GM18861 (cell line): ENCODE measurements around the gene OBSCN.
"Not testable (repeated sequence)": the region's sequence is repeated elsewhere in the genome, so short reads cannot be mapped to it uniquely, and the experiment has no call there.

Source experiments
- ATAC-seq: cut with Tn5 transposase; IDR thresholded peaks from one replicate; pipeline ENCODE4 v1.9.1; 2021; ENCODE audit not compliant: unreplicated experiment

The OBSCN gene

GRCh38 chr1:228169345-228169744 lies 38.5 kb upstream of the OBSCN start:
- no peak for ATAC-seq

GRCh38 chr1:228170666-228171065 lies 37.2 kb upstream of the OBSCN start:
- no peak for ATAC-seq

DNA sequence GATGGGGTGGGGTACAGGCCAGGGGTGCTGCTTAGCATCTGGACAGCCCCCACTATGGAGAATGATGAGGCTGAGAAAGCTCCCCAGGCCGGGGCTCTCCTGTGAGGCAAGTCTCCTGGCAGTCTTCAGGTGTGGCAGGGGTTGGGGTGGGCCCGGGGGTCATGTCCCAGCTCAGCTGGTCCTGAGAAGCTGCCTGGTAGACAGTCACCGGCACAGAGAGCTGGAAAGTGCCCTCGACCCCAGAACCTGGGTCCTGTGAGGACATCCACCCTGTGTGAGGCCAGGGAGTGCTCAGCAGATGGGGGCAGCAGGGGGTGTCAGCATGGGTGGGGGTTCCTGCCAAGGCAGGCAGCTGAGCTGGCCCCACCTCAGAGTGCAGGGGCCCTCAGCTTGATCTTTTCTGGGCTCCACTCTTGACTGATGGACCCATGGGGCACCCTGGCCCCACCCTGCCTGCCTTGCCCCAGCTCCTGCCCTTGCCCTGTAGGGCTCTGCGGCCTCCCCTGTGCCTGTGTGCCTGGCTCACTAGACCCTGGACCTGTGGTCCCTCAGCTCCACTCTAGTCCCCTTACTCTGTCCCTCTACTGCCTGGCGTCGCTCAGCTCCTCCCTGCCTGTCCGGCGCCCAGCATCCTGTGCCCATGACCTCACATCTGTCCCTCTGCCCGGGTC lies 36.5 kb upstream of the OBSCN start:
- ATAC-seq: no peak

DNA sequence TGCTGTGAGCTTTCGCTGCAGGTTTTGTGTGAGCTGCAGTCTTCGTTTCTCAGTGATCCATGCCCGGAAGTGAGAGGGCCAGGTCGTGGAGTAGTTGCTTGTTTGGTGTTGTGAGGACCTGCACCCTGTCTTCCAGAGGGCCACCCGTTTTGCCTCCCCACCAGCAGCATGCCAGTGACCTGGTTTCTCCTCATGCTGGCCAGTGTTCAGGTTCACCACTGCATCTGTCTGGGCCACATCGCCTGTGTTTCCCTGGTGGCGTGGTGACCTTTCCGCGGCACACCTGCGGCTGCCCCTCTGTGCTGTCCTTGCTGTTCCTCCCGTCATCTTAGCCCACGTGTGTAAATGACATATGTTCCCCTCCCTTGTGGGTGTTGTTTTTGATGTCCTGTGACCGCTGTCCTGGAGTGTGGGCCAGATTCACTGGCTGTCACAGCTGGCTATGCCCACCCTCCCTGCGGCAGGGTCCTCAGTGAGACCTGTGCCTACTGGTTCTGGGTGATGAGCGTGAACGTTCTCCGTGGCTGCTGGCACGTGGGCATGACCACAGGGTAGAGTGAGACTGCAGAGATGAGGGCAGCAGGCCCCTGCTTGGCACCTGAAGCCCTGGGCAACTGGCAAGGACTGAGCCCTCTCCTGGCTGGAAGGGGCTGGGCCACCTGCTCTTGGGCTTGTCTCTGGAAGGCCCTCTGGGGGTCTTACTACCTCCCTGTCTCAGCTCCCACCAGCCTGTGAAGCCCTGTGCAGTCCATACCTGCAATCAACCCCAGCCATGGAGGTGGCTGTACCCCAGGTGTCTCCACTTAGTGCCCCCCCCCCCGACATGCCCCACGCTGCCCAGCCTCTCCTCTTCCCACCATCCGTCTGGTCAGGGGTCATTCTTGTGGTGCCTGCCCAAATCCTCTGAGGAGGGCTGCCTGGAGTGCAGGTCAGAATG lies 35.0 kb upstream of the OBSCN start:
- no peak for ATAC-seq

GRCh38 chr1:228173528-228174481 lies 34.0 kb upstream of the OBSCN start:
- not testable (repeated sequence) for ATAC-seq

- ATAC-seq: no peak
These were observed 33.1 kb upstream of the OBSCN start for GRCh38 chr1:228174482-228175315.

GRCh38 chr1:228175316-228176023 lies 32.4 kb upstream of the OBSCN start:
- no peak for ATAC-seq

DNA sequence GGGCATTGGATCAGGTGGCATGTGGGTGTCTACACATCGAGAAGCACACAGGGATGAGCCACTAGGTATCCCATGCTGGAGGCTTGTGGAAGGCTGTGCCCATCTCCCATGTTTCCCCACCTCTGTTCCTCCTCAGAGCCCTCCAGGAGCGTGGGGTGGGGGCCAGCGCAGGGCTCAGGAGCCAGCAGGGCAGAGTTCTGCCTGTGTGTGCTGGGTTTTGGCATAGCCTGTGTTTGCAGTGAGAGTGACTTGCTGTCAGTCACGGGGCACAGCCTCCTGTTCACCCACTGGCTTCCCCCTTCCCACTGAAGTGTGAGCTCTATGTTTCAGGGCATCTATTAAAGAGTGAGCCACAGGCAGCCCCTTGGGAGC lies 31.8 kb upstream of the OBSCN start:
- no peak for ATAC-seq

- no peak for ATAC-seq
These were observed 31.2 kb upstream of the OBSCN start for GRCh38 chr1:228176461-228177182.

DNA sequence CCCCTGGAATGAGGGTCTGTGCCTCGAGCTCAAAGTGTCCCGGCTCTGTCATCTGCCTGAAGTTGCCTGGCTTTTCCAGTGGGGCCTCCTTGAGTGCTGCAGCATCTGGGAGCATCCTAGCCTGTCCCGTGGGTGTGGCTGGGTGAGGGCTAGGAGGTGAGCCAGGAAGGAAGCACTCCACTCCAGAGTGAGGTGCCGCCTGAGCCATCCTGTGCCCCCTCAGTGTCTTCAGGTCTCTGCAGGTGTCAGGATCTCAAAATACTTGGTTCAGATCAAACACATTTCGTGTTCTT lies 30.7 kb upstream of the OBSCN start:
- ATAC-seq: no peak

DNA sequence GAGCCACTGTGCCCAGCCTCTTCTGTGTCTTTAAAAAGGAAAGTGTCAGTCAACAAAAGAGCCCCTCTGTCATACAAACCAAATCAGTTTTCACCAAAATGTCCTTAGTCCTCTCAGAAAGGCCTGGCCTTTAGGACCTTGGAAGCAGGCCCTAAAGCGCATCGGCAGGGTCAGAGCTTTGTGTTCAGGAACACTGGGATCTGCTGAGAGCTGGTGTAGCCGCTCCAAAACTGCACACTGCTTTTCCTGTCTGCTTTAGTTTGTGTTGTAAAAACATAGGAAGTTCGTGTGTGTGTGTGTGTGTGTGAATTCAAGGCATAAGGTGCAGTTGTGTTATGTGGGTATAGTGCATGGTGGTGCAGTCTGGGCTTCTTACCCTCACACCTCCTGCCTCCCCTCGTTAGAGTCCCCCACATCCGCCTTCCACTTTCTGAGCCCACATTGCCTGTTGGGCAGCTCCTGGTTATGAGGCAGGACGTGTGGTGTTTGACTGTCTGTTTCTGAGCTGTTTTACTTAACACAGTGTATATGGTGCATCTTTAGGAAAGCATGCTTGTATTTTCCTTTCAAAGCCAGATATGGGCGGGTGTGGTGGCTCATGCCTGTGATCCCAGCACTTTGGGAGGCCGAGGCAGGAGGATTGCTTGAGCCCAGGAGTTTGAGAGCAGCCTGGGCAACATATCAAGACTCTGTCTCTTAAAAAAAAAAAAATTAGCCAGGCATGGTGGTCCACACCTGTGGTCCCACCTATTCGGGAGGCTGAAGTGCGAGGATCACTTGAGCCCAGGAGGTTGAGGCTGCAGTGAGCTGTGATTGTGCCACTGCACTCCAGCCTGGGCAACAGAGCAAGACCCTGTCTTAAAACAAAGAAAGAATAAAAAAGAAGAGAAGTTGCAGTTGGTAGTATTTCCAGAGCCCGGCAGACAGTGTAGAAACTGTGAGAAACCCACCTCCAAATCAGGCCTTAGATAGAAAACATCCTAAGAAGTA lies 29.8 kb upstream of the OBSCN start:
- no peak for ATAC-seq

- no peak for ATAC-seq
These were observed 28.8 kb upstream of the OBSCN start for GRCh38 chr1:228178737-228179684.

DNA sequence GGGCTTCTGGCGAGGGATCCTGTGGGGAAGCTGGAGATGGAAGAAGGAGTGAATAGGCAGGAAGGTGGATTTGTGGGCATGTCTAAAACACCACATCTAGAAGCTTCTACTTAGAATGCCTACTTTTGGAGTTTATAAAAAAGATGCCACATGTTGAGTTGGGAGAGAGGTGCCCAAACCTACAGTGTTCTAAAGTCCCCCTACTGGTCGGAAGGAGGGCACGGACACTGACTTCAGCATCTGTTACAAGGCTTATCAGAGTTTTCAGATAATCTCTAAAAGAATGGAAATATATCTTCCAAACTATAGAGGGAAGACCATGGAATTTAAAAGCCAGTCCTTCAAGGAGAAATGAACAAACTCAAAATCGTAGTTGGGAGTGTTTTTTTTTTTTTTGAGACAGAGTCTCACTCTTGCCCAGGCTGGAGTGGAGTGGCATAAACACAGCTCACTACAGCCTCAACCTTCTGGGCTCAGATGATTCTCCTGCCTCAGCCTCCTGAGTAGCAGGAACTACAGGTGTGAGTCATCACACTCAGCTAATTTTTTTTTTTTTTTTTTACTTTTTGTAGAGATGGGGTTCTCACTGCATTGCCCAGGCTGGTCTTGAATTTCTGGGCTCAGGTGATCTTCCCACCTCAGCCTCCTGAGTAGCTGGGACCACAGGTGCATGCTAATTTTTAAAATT lies 27.4 kb upstream of the OBSCN start:
- no peak for ATAC-seq

GRCh38 chr1:228180959-228181644 lies 26.7 kb upstream of the OBSCN start:
- ATAC-seq: no peak

GRCh38 chr1:228181645-228182034 lies 26.2 kb upstream of the OBSCN start:
- ATAC-seq: no peak
